Karpas-422 (cell line): ENCODE data around the gene PPP2R2B. TPM values are rescaled to one million over a fixed set of nuclear protein-coding genes. Genes with fewer than 3 reads are reported as not detected.

Experiments used
- DNase-seq: peaks from one replicate; pipeline ENCODE4 v3.0.0-alpha.2; 2015
- H2AFZ ChIP-seq: fragments of 200-600 bp; sonication (generic); 2 replicates; pipeline ENCODE4 v1.6.1; 2014; ENCODE audit warnings: antibody characterized with exemption, low read length, mixed read lengths
- H3K27ac ChIP-seq: fragments of 200-600 bp; sonication (generic); 2 replicates; pipeline ENCODE4 v1.5.1; 2014; ENCODE audit warnings: mild to moderate bottlenecking, low read length, moderate library complexity
- H3K27me3 ChIP-seq: fragments of 200-600 bp; sonication (generic); 2 replicates; pipeline ENCODE4 v1.6.1; 2014; ENCODE audit warnings: low read length, mixed read lengths
- H3K36me3 ChIP-seq: fragments of 200-600 bp; sonication (generic); 2 replicates; pipeline ENCODE4 v1.6.1; 2014; ENCODE audit warnings: low read length, mixed read lengths; ENCODE audit not compliant: insufficient read depth
- H3K4me1 ChIP-seq: fragments of 200-600 bp; sonication (generic); 2 replicates; pipeline ENCODE4 v1.6.1; 2014; ENCODE audit warnings: mild to moderate bottlenecking, low read length, mixed read lengths
- H3K4me2 ChIP-seq: fragments of 200-600 bp; sonication (generic); 2 replicates; pipeline ENCODE4 v1.6.1; 2014; ENCODE audit warnings: low read length, low read depth, mild to moderate bottlenecking; ENCODE audit not compliant: poor library complexity, severe bottlenecking
- H3K4me3 ChIP-seq: fragments of 200-600 bp; sonication (generic); 2 replicates; pipeline ENCODE4 v1.5.1; 2014; ENCODE audit warnings: mild to moderate bottlenecking, antibody characterized with exemption, low read length, mixed read lengths
- H3K79me2 ChIP-seq: fragments of 200-600 bp; sonication (generic); 2 replicates; pipeline ENCODE4 v1.6.1; 2014; ENCODE audit warnings: mild to moderate bottlenecking, low read length, mixed read lengths
- H3K9ac ChIP-seq: fragments of 200-600 bp; sonication (generic); 2 replicates; pipeline ENCODE4 v1.6.0; 2014; ENCODE audit warnings: low read length
- H3K9me2 ChIP-seq: fragments of 200-600 bp; sonication (generic), shearing (Covaris generic); replicated peaks from 2 replicates; pipeline ENCODE4 v1.6.0; 2014; ENCODE audit warnings: mild to moderate bottlenecking, low read length, moderate library complexity; ENCODE audit not compliant: insufficient read depth
- H3K9me3 ChIP-seq: fragments of 300-700, 200-600 bp; sonication (generic); 2 replicates; pipeline ENCODE4 v1.6.1; 2014; ENCODE audit warnings: low read length, mixed read lengths
- H4K20me1 ChIP-seq: fragments of 200-600 bp; sonication (generic); 2 replicates; pipeline ENCODE4 v1.6.1; 2014; ENCODE audit warnings: mild to moderate bottlenecking, antibody characterized with exemption, low read length, low read depth; ENCODE audit not compliant: insufficient read depth
- total RNA-seq: library from RNA; depleted of rRNA; stranded (reverse); fragments of >200 nt; shearing (Covaris generic); gene quantifications from 2 replicates; pipeline ENCODE4 v1.2.3, GENCODE V29; 2014; ENCODE audit warnings: low replicate concordance

Gene PPP2R2B
- total RNA-seq, 1 experiment from 2014 or later = not detected

DNA sequence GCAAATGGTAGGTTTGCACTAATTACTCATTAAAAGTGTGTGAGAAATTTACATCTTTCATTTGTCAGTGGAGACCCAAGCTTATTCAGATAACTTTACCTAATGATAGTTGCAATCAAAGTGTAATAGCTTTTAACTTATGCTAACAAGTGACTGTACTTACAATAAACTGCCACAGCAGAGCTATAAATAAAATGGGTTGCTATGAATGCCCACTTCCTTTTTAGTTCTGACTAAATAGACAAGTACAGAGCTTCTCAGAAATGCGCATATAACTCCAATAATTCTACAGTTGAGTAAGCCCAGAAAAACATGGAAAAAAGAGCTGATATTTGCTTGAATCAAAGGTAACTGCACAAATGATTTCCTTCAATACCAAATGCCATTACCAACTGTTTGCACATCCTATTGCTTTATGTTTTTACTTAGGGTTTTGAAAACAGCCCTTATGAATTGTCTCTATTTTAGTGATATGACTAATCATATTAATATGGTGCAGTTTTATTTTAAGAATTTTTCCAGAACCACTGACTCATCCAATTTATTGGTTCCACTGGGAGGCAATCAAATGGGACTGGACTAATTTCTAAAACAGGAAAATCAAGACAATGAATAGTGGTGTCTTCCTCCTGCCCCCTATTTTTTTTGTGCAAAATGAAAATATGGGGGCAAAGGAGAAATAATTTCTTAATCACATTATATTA is 84.1 kb downstream of the PPP2R2B start:
- Histone ChIP-seq H3K27me3 (no peaks in the 10 kb centered on the region), H2AFZ (no peak overlapping the region), H3K9me2 (no peaks in the 10 kb centered on the region), H3K4me2 (no peak overlapping the region), H3K9ac (no peak overlapping the region), H3K4me3 (no peak overlapping the region), H3K9me3 (no peaks in the 10 kb centered on the region), H3K36me3 (no peaks in the 10 kb centered on the region), H3K27ac (no peak overlapping the region), H4K20me1 (no peaks in the 10 kb centered on the region), H3K79me2 (no peaks in the 10 kb centered on the region), H3K4me1 (no peaks in the 10 kb centered on the region)
- DNase-seq = no peak

DNA sequence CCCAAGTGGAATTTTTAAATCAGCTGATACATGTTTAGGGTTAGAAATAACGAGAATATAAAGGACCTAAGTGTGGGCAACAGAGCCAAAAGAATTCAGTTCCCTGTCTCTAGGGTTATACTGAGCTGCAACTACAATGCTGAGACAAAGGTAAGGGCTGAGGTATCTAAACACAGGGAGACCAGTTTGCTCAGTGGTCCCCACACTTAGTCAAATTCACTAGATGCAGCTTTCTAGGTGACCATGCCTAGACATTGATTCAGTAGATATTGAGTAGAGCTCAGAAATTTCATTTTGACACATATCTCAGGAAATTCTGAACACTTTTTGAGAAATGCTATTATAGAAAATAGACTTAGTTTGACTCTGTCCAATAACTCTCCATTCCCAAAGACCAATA is 84.8 kb downstream of the PPP2R2B start:
- Histone ChIP-seq H3K27ac (no peak overlapping the region), H3K79me2 (no peaks in the 10 kb centered on the region), H3K27me3 (no peaks in the 10 kb centered on the region), H2AFZ (no peak overlapping the region), H3K9me3 (no peaks in the 10 kb centered on the region), H3K36me3 (no peaks in the 10 kb centered on the region), H3K9ac (no peak overlapping the region), H3K4me1 (no peaks in the 10 kb centered on the region), H4K20me1 (no peaks in the 10 kb centered on the region), H3K4me2 (no peak overlapping the region), H3K4me3 (no peak overlapping the region), H3K9me2 (no peaks in the 10 kb centered on the region)
- no peak for DNase-seq

DNA sequence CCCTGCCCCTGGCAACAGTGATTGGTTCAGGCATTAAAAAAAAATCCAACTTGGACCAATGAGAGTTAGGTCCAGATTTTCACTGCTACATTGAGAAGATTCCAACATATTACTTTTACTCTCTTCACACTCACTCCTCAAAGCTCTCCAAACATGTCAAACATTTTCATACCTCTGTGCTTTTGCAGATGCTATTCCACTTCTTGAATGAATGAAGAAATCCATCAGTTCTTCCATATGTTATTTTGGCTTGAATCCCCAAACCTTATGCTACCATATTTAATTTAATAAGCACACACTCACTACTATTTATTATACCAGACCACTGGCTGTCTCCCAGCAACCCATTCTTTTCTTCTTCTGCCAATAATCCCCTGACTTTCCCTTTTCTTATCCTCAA is 87.1 kb downstream of the PPP2R2B start:
- Histone ChIP-seq H3K27ac (no peak overlapping the region), H3K36me3 (no peaks in the 10 kb centered on the region), H3K4me1 (no peaks in the 10 kb centered on the region), H3K9me3 (no peaks in the 10 kb centered on the region), H2AFZ (no peak overlapping the region), H4K20me1 (no peaks in the 10 kb centered on the region), H3K27me3 (no peaks in the 10 kb centered on the region), H3K79me2 (no peaks in the 10 kb centered on the region), H3K9me2 (no peaks in the 10 kb centered on the region), H3K4me3 (no peak overlapping the region), H3K4me2 (no peak overlapping the region), H3K9ac (no peak overlapping the region)
- DNase-seq = no peak

DNA sequence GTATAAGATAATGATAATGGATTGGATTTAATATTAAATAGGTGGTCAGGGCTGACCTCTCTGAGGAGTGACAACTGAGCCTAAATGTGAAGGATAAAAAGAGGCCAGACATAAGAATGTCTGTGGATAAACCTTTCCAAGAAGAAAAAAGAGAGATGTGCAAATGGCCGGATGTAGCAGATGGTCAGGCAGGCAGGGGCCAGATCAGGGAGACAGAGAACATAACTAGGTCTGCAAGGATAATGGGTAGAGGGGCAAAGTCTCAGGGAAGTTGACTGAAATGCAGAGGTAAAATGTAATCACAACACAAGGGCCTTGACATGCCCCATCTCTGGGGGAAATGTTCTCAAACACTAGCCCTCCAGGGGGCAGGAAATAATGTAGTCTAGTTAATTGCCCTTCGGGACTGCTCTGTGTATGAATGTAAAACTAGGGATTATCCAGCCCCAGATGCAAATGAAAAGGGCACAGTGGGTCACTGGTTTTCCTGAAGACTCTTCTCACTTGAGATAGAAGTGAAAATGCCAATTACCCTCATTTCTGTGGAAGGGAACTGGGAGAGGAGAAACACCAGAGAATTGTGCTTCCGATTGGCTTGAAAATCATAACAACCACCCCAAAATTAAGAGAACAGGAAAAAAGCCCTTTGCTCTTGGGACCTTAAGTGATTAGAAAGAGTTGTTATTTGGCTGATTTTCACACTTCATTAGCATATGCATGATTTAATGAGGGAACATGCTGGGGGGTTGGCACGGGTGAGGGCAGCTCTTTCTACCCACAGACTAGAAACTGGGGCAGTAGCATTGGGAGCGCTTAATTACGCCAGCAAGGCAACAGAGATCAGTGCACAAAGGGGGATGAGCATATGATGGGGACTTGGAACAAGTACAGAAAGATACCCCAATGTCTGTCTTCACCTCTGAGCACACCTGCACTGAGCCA is 88.6 kb downstream of the PPP2R2B start:
- Histone ChIP-seq H2AFZ (no peak overlapping the region), H3K9me3 (no peaks in the 10 kb centered on the region), H3K79me2 (no peaks in the 10 kb centered on the region), H3K27me3 (no peaks in the 10 kb centered on the region), H3K4me3 (no peak overlapping the region), H3K9ac (no peak overlapping the region), H3K9me2 (no peaks in the 10 kb centered on the region), H3K4me2 (no peak overlapping the region), H4K20me1 (no peaks in the 10 kb centered on the region), H3K4me1 (no peaks in the 10 kb centered on the region), H3K36me3 (no peaks in the 10 kb centered on the region), H3K27ac (no peak overlapping the region)
- no peak for DNase-seq

DNA sequence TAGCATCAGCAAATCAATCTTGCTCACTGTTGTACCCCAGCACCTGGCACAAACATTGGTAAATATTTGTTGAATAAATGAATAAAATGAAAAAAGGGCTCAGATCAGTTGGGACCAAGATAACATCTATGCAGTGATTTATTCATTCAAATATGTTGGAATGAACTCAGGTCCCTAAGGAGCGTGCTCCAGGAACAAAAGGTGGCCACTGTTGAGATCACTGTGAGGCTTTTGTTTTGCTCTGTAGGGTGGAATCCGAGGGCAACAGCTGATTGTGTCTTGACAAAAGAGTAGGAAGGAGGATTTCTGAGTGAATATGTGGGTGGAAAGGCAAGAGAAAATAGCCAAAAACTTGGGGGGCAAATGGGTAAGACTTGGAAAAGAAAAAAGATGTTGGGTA is 89.7 kb downstream of the PPP2R2B start:
- Histone ChIP-seq H3K27me3 (no peaks in the 10 kb centered on the region), H2AFZ (no peak overlapping the region), H3K79me2 (no peaks in the 10 kb centered on the region), H3K36me3 (no peaks in the 10 kb centered on the region), H3K4me2 (no peak overlapping the region), H3K4me3 (no peak overlapping the region), H3K9me2 (no peaks in the 10 kb centered on the region), H3K9ac (no peak overlapping the region), H4K20me1 (no peaks in the 10 kb centered on the region), H3K4me1 (no peaks in the 10 kb centered on the region), H3K27ac (no peak overlapping the region), H3K9me3 (no peaks in the 10 kb centered on the region)
- DNase-seq = no peak

DNA sequence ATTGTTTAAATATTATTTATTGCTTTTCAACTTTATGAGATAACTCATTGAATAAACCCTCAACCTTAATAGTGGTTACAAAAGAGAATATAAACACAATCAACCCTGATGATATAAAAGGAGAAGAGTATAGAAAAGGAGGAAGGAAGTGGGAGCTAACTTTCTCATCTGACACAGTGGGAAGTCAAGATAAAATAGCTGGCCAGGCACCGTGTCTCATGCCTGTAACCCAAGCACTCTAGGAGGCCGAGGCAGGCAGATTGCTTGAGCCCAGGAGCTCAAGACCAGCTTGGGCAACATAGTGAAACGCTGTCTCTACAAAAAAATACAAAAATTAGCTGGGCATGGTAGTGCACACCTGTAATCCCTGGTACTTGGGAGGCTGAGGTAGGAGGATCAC is 93.5 kb downstream of the PPP2R2B start:
- Histone ChIP-seq H3K27me3 (0 out of 2 replicates have a peak, but pooled peaks cover 2% of the 10 kb centered on the region), H3K79me2 (no peaks in the 10 kb centered on the region), H3K9me3 (no peaks in the 10 kb centered on the region), H3K36me3 (no peaks in the 10 kb centered on the region), H2AFZ (no peak overlapping the region), H4K20me1 (no peaks in the 10 kb centered on the region), H3K4me2 (no peak overlapping the region), H3K27ac (no peak overlapping the region), H3K9me2 (no peaks in the 10 kb centered on the region), H3K4me1 (no peaks in the 10 kb centered on the region), H3K4me3 (no peak overlapping the region), H3K9ac (no peak overlapping the region)
- DNase-seq = no peak

DNA sequence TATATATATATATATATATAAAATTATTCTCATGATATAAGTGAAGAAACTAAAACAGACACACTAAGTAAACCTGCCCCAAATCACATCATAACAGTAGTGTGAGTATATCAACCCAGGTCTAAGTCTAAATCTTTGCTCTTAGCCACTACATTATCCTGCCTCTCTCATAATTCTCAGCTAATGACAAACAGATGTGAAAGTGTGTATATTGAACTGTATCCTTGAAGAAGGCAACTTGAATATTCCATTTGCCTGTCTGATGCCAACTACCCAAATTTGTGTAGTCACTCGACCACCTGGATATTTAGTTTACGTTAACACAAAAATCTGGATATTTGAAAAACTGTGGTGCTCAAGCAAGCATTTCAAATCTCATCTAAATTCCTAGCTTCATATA is 97.4 kb downstream of the PPP2R2B start:
- H3K79me2 ChIP-seq = no peaks in the 10 kb centered on the region
- 0 out of 2 replicates have a peak, but pooled peaks cover 2% of the 10 kb centered on the region for H3K27me3 ChIP-seq
- no peak overlapping the region for H3K4me3 ChIP-seq
- no peaks in the 10 kb centered on the region for H4K20me1 ChIP-seq
- H3K9ac ChIP-seq = no peak overlapping the region
- H3K9me3 ChIP-seq = no peaks in the 10 kb centered on the region
- H2AFZ ChIP-seq = no peak overlapping the region
- no peak overlapping the region for H3K4me2 ChIP-seq
- no peaks in the 10 kb centered on the region for H3K9me2 ChIP-seq
- H3K27ac ChIP-seq = no peak overlapping the region
- DNase-seq = no peak
- H3K4me1 ChIP-seq = no peaks in the 10 kb centered on the region
- no peaks in the 10 kb centered on the region for H3K36me3 ChIP-seq

DNA sequence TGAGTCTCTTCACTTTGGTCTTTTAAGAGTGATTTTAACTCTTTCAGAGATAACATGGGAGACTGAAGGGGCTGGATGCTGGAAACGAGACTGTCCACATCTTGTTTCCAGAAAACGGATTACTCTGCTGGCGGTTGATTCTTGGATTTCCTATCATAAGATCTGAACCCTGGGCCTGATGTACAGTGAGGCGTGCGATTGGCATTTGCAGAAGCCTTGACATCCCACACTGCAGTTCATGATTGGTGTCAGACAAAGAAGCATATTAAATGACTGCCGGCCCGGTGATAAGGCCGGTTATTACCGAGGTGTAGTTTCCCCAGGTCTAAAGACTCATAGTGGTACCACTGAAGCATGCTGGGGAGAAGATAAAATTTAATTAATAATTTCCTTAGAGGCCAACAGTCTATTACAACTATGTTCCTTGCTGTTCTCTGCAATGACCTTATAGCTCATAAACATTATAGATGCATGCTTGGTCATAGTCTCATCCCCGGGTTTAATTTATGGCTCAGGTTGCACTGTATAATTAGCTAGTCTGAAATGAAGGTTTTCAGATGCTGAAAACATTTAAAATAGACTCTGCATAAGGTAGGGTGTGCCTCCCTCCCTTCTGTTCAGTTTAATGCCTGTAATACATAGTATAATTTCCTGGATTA is 99.2 kb downstream of the PPP2R2B start:
- H2AFZ ChIP-seq = no peak overlapping the region
- no peaks in the 10 kb centered on the region for H3K36me3 ChIP-seq
- no peaks in the 10 kb centered on the region for H3K4me1 ChIP-seq
- H3K9me2 ChIP-seq = no peaks in the 10 kb centered on the region
- no peak overlapping the region for H3K4me3 ChIP-seq
- no peak for DNase-seq
- 0 out of 2 replicates have a peak, but pooled peaks cover 2% of the 10 kb centered on the region for H3K27me3 ChIP-seq
- H3K79me2 ChIP-seq = no peaks in the 10 kb centered on the region
- H3K27ac ChIP-seq = no peak overlapping the region
- H3K9ac ChIP-seq = no peak overlapping the region
- no peaks in the 10 kb centered on the region for H4K20me1 ChIP-seq
- no peaks in the 10 kb centered on the region for H3K9me3 ChIP-seq
- no peak overlapping the region for H3K4me2 ChIP-seq
